ENCODE results near the gene BCL11A.

DNA sequence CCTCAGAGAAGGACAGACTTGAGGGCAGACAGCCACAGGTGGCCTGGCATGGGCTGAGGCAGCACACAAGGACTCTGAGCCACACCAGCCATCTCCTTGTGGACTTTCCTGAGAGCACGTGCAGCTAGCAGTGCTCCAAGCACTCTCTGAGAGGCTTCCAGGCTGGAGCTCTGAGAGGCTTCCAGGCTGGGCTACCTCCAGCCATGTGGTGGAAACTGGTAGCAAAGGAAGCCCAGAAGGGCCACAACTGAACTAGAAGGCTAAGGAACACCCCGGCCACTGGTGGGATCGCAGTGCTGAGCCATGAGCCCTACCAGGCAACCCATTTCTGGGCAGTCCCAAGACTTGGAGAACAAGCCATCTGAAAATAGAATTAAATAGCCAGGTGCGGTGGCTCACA, 39.5 kb downstream of the BCL11A start:
- TF ChIP-seq POLR2A (IDR thresholded peaks at IDR 0.05; ENCODE audit: low read length) (no peak), GATA1 (IDR thresholded peaks at IDR 0.05; ENCODE audit: low read depth, low read length) (no peak)

Measured in erythroblast (primary cell).